Type B pancreatic cell (in vitro differentiated cells): Measurements from ENCODE around the gene PVALB. TPM values are rescaled to one million over a fixed set of nuclear protein-coding genes. Genes with fewer than 3 reads are reported as not detected.
"Not testable (repeated sequence)": the region's sequence is repeated elsewhere in the genome, so short reads cannot be mapped to it uniquely, and the experiment has no call there.

Experiments
- DNase-seq: peaks from one replicate; pipeline ENCODE4 v3.0.0; 2021; ENCODE audit warnings: mixed read lengths; ENCODE audit not compliant: unreplicated experiment; ENCODE audit errors: extremely low spot score
- H3K27ac Mint-ChIP-seq: 2 replicates; pipeline ENCODE4 v1.8.0; 2021; ENCODE audit warnings: mild to moderate bottlenecking, mixed read lengths
- H3K27me3 Mint-ChIP-seq: 2 replicates; pipeline ENCODE4 v1.8.0; 2021; ENCODE audit warnings: mixed read lengths
- H3K36me3 Mint-ChIP-seq: 2 replicates; pipeline ENCODE4 v1.8.0; 2021; ENCODE audit warnings: mixed read lengths
- H3K4me1 Mint-ChIP-seq: one replicate; pipeline ENCODE4 v1.8.0; 2021; ENCODE audit warnings: mixed read lengths; ENCODE audit not compliant: unreplicated experiment
- H3K4me3 Mint-ChIP-seq: 2 replicates; pipeline ENCODE4 v1.8.0; 2021; ENCODE audit warnings: mild to moderate bottlenecking, mixed read lengths
- H3K9me3 Mint-ChIP-seq: 2 replicates; pipeline ENCODE4 v1.8.0; 2021; ENCODE audit warnings: mixed read lengths
- total RNA-seq: library from RNA; stranded (reverse); gene quantifications from 2 replicates; pipeline ENCODE4 v1.2.1, GENCODE V29; 2021; ENCODE audit warnings: low replicate concordance
- TF ChIP-seq, protein P1 (sequence below): fragments of 200-600 bp; sonication (generic); conservative IDR thresholded peaks from 2 replicates; pipeline ENCODE4 v1.5.0; 2021; ENCODE audit warnings: antibody characterized with exemption, mild to moderate bottlenecking

Gene PVALB
- total RNA-seq, 1 donor from 2014 or later, result 0.75 TPM

DNA sequence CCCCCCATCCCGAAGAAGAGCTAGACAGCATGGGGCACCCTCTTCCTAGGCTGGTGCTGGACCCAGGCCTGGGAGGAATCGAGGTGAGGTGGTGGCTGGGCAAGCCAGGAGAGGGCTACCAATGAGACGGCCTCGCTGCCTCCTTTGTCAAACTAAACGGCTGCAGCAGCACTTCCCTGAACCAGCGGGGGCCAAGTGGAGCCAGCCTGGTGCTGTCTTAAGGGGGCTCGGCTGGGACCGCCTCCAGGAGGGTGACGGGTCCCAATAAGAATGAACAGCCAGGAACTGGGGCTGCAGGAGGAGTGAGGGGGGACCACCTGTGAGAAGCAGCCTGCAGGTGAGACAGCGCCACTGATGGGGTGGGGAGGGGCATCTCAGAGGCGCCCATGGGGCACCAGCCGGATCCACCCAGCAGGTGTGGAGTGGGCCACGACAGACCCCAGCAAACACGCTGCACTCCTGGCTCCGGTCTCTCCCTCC, 58.0 kb downstream of the PVALB start:
- no peak overlapping the region for H3K27ac Mint-ChIP-seq
- no peak overlapping the region for H3K4me3 Mint-ChIP-seq
- no peaks in the 10 kb centered on the region for H3K9me3 Mint-ChIP-seq
- TF ChIP-seq, protein P1, sequence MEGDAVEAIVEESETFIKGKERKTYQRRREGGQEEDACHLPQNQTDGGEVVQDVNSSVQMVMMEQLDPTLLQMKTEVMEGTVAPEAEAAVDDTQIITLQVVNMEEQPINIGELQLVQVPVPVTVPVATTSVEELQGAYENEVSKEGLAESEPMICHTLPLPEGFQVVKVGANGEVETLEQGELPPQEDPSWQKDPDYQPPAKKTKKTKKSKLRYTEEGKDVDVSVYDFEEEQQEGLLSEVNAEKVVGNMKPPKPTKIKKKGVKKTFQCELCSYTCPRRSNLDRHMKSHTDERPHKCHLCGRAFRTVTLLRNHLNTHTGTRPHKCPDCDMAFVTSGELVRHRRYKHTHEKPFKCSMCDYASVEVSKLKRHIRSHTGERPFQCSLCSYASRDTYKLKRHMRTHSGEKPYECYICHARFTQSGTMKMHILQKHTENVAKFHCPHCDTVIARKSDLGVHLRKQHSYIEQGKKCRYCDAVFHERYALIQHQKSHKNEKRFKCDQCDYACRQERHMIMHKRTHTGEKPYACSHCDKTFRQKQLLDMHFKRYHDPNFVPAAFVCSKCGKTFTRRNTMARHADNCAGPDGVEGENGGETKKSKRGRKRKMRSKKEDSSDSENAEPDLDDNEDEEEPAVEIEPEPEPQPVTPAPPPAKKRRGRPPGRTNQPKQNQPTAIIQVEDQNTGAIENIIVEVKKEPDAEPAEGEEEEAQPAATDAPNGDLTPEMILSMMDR, result no peak
- no peaks in the 10 kb centered on the region for H3K4me1 Mint-ChIP-seq
- H3K36me3 Mint-ChIP-seq, result peaks cover 3% of the 10 kb centered on the region
- peaks cover 13% of the 10 kb centered on the region for H3K27me3 Mint-ChIP-seq
- DNase-seq, result peak; percentile 53

DNA sequence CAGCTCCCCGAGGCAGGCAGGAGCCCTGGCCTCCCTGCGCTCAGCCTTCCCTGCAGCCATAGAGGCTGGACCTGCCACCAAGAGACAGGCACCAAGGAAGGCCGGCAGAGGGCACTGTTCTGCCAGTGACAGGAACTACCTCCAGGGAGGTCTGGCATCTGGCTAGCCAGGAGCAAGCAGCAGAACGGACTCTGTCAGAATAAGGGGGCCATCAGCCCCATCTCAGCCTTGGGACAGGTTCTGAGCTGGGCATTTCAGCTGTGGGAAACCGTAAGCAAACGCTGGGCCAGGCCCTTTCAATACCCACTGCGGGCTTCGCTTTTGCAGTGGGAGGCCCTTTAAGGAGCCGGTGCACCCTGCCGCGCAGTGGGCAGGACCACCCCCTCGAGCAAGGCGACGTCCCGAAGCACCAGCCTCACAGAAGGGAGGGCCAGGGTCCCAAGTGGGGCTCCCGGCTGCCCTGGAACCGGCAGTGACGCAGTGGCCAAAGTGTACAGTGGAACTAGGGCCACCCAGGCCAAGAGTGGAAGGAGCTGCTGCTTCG, 59.1 kb downstream of the PVALB start:
- Mint-ChIP-seq H3K4me1 (no peaks in the 10 kb centered on the region), H3K27ac (no peak overlapping the region)
- DNase-seq, result peak; percentile 82

DNA sequence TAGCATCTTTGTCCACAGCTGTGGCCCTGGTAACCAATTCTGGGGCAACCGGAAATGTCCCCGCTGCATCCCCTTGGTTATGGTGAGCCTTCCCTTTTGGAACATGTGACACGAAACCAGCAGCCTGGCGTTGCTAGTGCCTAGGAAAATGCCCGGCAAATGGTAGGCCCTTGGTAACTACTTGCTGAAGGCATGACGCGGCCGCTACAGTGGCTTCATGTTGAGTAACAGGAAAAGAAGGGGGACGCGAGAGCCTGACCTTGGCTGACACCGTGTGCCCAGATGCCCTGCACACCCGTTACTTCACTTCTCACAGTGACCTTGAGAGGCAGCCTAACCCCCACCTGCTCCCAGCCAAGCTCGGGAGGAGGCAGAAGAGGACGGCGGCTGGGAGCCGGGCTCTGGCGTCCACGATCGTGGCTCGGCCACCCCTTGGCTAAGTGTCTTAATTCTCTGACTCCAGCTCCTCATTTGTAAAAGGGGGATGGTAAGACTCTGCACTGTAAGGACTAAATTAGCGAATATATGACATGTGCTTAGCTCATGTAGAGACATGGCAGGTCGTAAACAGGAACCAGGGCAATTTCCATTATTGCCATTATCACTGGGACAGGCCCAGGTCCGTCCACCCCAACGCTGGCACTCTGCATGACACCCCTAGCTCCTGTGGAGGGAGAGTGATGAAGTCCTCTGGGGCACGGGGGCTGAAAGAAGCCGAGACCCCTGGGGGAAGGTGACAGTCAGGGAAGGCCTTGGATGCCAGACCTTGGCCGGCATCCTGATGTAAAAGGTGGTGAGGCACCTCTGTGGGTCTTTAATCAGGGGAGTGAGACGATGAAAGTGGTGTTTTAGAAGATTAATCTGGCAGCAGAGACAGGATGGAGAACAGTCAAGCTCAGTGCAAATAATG, 59.8 kb downstream of the PVALB start:
- TF ChIP-seq, protein P1, result no peak
- Mint-ChIP-seq H3K4me3 (no peak overlapping the region), H3K9me3 (no peaks in the 10 kb centered on the region), H3K27me3 (peaks cover 28% of the 10 kb centered on the region), H3K27ac (no peak overlapping the region), H3K36me3 (no peaks in the 10 kb centered on the region), H3K4me1 (no peaks in the 10 kb centered on the region)
- DNase-seq, result no peak

More for the DNA sequence above, 59.1 kb downstream of the PVALB start:
- Mint-ChIP-seq H3K9me3 (no peaks in the 10 kb centered on the region), H3K27me3 (peaks cover 23% of the 10 kb centered on the region), H3K36me3 (peaks cover 2% of the 10 kb centered on the region), H3K4me3 (no peak overlapping the region)
- TF ChIP-seq, protein P1, result peak; percentile 82

DNA sequence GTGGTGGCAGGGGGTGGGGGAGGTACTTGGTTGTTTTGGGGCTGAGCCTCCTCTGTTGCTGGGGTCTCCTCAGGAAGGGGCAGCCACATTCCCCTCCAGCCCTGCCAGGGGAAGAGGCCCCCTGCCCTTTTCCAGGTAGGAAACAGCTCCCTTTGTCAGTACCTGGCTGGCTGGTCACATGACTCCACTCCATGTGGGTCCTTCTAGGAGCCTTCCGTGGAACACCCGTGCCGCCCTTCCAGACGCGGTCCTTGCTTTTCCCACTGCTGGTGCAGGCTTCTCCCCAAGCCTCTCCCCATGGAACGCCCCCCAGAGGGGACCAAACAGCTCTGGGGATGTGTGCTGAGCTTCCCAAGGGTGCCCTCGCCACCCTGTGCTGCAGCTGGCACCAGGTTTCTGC, 60.8 kb downstream of the PVALB start:
- Mint-ChIP-seq H3K27me3 (peaks cover 31% of the 10 kb centered on the region), H3K27ac (no peak overlapping the region), H3K4me3 (no peak overlapping the region), H3K4me1 (no peaks in the 10 kb centered on the region), H3K9me3 (no peaks in the 10 kb centered on the region), H3K36me3 (no peaks in the 10 kb centered on the region)
- no peak for DNase-seq
- TF ChIP-seq, protein P1, result no peak

DNA sequence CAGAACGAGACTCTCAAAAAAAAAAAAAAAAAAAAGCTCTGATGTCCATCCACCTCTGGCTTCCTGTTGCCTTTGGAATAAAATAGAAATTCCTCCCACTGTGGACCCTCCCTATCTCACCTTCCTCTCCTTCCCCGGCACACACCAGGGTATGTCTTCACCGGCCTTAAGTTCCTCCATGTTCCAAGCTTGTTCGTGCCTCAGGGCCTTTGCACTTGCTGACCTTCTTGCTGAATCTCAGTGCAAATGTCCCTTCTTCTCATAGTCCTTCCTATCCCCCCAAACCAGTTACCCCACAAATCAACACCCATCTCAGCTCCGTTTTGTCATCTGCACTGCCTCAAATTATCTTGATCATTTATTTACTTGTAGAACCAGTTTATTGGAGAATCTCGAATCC, 61.5 kb downstream of the PVALB start:
- Mint-ChIP-seq H3K27ac (no peak overlapping the region), H3K27me3 (peaks cover 31% of the 10 kb centered on the region), H3K36me3 (no peaks in the 10 kb centered on the region), H3K9me3 (no peaks in the 10 kb centered on the region), H3K4me1 (no peaks in the 10 kb centered on the region), H3K4me3 (no peak overlapping the region)
- TF ChIP-seq, protein P1, result no peak
- DNase-seq, result no peak

DNA sequence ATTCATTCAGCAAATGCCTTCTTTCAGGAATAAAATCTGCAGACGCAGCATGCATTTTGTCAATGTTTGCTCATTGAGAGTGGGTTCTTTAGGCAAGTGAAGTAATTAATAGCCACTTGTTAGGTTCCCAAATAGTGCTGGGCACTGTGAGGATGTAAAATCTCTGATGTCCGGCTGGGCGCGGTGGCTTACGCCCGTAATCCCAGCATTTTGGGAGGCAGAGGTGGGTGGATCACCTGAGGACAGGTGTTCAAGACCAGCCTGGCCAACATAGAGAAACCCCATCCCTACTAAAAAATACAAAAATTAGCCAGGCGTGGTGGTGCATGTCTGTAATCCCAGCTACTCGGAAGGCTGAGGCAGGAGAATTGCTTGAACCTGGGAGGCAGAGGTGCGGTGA, 62.0 kb downstream of the PVALB start:
- peaks cover 31% of the 10 kb centered on the region for H3K27me3 Mint-ChIP-seq
- H3K9me3 Mint-ChIP-seq, H3K4me1 Mint-ChIP-seq, H3K4me3 Mint-ChIP-seq, DNase-seq, H3K36me3 Mint-ChIP-seq, H3K27ac Mint-ChIP-seq: not testable (repeated sequence)
